HUES6 (cell line): ENCODE measurements around the gene ZXDC.

Experiments
- H3K27ac ChIP-seq: 2 replicates; pipeline ENCODE4 v1.7.0; 2013; ENCODE audit warnings: low read depth, mild to moderate bottlenecking, low read length, inconsistent platforms
- H3K27me3 ChIP-seq: 2 replicates; pipeline ENCODE4 v1.6.1; 2013; ENCODE audit warnings: low read length; ENCODE audit not compliant: control insufficient read depth, insufficient read depth
- H3K36me3 ChIP-seq: 2 replicates; pipeline ENCODE4 v1.6.1; 2013; ENCODE audit warnings: low read length; ENCODE audit not compliant: control insufficient read depth, insufficient read depth
- H3K4me1 ChIP-seq: 2 replicates; pipeline ENCODE4 v1.6.1; 2013; ENCODE audit warnings: low read length; ENCODE audit not compliant: control insufficient read depth, insufficient read depth
- H3K4me3 ChIP-seq: 2 replicates; pipeline ENCODE4 v1.5.1; 2013; ENCODE audit warnings: low read depth, low read length
- H3K9ac ChIP-seq: one replicate; pipeline ENCODE4 v1.6.1; 2013; ENCODE audit warnings: mild to moderate bottlenecking, low read length
- H3K9me3 ChIP-seq: 2 replicates; pipeline ENCODE4 v1.6.1; 2013; ENCODE audit warnings: low read depth, low read length; ENCODE audit not compliant: control insufficient read depth, insufficient read depth

ZXDC gene

DNA sequence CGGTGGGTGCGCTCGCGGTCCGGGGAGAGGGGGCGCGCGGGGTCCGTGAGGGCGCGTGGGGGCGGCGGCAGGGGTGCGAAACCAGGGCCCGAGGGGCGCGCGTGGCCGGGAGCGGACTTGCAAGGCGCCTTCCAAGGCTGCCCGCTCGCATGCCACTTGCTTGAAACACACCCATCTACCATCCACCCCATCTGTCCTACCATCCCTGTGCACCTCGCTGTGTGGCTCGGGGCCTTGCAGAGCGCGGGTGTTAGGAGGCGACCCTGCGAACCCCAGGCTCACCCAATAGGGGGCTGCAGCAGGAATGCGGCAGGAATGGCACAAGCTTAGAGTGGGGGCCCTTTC is 80.7 kb downstream of the ZXDC start:
- Histone ChIP-seq H3K36me3 (no peaks in the 10 kb centered on the region), H3K9ac (no peak overlapping the region), H3K27ac (no peak overlapping the region), H3K27me3 (peaks cover 40% of the 10 kb centered on the region), H3K4me3 (peak overlapping the region; percentile 20), H3K4me1 (peaks cover 4% of the 10 kb centered on the region; the same call in 1 of the 2 replicates), H3K9me3 (no peaks in the 10 kb centered on the region)

DNA sequence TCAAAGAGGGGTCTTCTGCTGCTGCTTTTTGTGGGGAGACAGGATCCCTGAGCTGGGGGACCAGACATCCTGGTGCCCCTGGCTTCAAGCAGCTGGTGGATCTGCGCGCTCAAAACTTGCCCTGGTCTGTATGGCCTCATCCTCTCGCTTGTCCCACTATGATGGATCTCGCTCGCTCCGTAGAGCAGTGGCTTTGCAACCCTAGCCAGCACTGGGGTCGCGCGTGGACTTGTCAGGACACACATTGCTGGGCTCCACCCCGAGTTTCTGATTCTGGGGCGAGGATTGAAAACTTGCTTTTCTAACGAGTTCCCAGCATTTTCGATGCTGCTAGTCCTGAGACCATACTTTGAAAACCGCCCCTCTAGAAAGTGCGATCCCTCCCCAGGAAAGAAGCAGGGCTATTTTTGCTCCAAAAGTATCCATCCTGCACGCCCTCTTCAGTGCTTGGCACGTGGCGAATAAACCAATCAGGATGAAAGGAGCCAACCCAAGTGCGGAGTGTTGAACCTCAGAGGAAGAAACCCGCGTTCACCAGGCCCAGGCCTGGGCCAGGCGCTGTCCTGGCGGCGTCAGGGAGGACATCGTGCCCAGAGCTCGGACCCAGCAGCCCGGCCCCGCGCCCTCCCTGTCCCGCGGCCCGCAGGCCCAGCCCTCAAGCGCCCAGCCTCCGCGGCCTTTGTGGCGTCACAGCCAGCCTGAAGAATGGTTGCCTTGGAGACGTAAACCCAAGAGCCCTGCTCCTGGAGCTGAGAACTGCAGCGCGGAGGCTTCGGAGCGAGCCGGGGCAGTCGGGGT is 81.3 kb downstream of the ZXDC start, which contains the start of gene CFAP100:
TSS of gene CFAP100 (plus strand) at position 731 of the 798 bp plus-strand sequence. CDS start 1,092 bp downstream, outside the sequence.
- peaks cover 7% of the 10 kb centered on the region for H3K4me1 ChIP-seq
- H3K4me3 ChIP-seq, result peak within 1 kb of the TSS; percentile 20
- H3K9me3 ChIP-seq, result no peaks in the 10 kb centered on the region
- H3K36me3 ChIP-seq, result no peaks in the 10 kb centered on the region
- no peak within 1 kb of the TSS for H3K9ac ChIP-seq
- H3K27ac ChIP-seq, result no peak within 1 kb of the TSS
- H3K27me3 ChIP-seq, result peaks cover 43% of the 10 kb centered on the region

DNA sequence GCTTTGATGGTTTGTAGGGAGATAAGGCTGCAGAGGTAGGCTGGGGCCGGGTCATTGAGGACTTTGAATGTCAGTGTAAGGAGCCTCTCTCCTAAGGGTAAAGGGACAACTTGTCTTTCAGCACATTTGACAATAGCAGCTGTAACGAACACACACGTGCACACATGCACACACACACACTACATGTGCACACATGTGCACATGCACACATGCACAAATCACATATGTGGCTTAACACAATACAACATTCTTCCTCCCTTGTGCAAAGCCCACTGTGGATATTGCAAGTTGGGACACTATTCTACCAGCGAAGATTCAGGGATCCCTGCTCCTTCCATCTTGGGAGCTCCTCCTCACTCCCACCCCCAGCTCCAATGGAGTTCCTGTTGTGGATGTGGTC is 82.1 kb downstream of the ZXDC start:
- H3K9me3 ChIP-seq, result no peaks in the 10 kb centered on the region
- no peak overlapping the region for H3K4me3 ChIP-seq
- peaks cover 44% of the 10 kb centered on the region for H3K27me3 ChIP-seq
- no peak overlapping the region for H3K9ac ChIP-seq
- H3K4me1 ChIP-seq, result peaks cover 8% of the 10 kb centered on the region
- H3K36me3 ChIP-seq, result no peaks in the 10 kb centered on the region
- H3K27ac ChIP-seq, result no peak overlapping the region

DNA sequence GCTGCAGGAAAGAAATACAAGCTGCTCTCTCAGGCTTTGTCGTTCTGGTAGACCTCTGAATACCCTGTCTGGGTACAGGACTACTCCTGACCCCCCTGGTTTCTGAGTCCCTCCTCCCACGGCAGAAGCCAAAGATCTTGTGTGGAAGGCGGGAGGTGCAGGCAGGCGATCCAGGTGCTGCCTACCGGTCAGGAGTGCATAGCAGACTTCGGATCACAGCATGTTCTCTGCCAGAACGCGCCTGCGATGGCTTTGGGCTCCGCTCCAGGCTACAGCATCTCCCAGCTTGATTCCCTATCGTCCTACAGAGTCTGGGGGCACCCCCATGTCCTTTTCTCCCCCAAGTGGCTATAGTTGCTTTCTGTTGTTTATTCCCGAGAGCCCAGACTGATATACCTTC is 83.4 kb downstream of the ZXDC start:
- Histone ChIP-seq H3K36me3 (no peaks in the 10 kb centered on the region), H3K4me1 (peaks cover 8% of the 10 kb centered on the region), H3K4me3 (no peak overlapping the region), H3K27ac (no peak overlapping the region), H3K9ac (no peak overlapping the region), H3K9me3 (no peaks in the 10 kb centered on the region), H3K27me3 (peaks cover 44% of the 10 kb centered on the region)

DNA sequence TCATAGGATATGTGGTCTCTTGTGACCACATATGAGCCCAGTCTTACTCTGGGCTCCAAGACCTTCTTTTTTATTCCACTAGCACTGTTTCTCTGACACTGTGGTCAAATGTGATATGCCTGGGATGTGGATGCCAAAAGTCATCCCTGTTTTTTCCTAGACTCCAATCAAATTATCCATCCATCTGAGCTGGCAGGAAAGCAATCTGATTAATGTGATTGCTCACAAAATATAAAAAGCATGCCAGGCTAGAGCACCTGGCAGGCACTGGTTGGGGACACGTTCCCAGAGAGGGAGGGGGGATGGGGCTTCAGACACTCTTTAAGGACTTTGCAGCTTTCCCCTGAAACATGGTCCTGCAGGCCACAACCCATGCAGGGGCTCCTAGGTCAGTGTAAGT is 84.1 kb downstream of the ZXDC start:
- no peaks in the 10 kb centered on the region for H3K36me3 ChIP-seq
- H3K4me1 ChIP-seq, result peaks cover 8% of the 10 kb centered on the region
- no peak overlapping the region for H3K9ac ChIP-seq
- H3K27ac ChIP-seq, result no peak overlapping the region
- H3K27me3 ChIP-seq, result peaks cover 44% of the 10 kb centered on the region
- no peaks in the 10 kb centered on the region for H3K9me3 ChIP-seq
- no peak overlapping the region for H3K4me3 ChIP-seq

DNA sequence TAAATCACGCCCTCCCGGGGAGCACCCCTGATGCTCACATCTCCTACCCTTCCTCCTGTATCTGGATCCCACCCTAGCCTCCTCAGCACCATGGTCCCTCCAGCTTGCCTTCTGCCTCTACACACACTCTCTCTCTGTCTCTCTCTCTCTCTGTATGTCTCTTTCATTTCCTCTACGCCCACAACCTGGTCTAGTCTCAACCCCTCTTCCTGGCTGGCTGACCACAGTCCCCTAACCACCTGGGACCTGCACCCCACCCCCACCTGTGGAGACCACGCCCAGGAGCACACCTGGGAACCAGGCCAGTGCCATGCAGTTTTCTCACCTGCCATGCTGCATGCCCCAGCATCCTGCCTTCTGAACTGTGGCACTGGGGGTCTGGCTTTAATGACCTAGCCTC is 84.9 kb downstream of the ZXDC start:
- Histone ChIP-seq H3K9ac (no peak overlapping the region), H3K9me3 (no peaks in the 10 kb centered on the region), H3K4me1 (peaks cover 8% of the 10 kb centered on the region), H3K27ac (no peak overlapping the region), H3K36me3 (no peaks in the 10 kb centered on the region), H3K27me3 (peaks cover 39% of the 10 kb centered on the region), H3K4me3 (no peak overlapping the region)

DNA sequence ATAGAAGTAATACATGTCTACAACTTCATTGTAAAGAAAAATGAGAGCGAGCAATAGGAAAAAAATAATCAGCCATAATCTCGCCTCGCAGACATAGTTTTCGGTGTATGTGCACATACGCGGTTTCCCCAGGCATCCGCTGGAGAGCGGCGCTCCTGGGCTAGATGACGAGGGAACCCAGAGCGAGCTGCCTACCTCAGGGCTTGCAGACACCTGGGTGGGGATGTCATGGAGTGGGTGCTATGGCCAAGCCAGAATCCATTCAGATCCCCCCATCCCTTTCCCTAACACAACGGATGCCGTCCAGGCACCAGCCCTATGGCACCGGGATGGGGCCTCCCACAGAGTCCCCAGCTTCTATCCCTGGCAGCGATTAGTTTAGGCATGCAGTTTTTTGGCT is 85.5 kb downstream of the ZXDC start:
- Histone ChIP-seq H3K9ac (no peak overlapping the region), H3K27ac (no peak overlapping the region), H3K36me3 (no peaks in the 10 kb centered on the region), H3K4me1 (peaks cover 8% of the 10 kb centered on the region), H3K27me3 (peaks cover 33% of the 10 kb centered on the region), H3K4me3 (no peak overlapping the region), H3K9me3 (no peaks in the 10 kb centered on the region)

DNA sequence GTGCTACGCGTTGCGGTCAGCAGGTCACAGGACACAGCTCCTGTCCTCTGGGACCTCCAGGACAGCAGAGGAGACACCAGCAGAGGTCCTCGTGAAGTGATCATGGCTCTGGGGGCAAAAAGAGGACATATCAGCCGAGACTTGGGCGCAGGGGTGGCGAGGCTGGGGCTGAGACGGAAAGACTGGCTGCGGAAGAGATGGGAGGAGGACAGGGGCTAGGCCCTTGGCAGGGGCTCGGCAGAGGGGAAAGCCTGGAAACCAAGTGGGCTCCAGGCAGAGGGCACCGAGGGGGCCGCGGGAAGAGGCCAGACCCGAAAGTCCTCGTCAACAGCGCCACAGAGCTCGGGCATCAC is 85.9 kb downstream of the ZXDC start:
- Histone ChIP-seq H3K36me3 (no peaks in the 10 kb centered on the region), H3K4me1 (peaks cover 8% of the 10 kb centered on the region), H3K27ac (no peak overlapping the region), H3K27me3 (peaks cover 30% of the 10 kb centered on the region), H3K9me3 (no peaks in the 10 kb centered on the region), H3K4me3 (peak overlapping the region; percentile 39; the same call in 1 of the 2 replicates), H3K9ac (no peak overlapping the region)

DNA sequence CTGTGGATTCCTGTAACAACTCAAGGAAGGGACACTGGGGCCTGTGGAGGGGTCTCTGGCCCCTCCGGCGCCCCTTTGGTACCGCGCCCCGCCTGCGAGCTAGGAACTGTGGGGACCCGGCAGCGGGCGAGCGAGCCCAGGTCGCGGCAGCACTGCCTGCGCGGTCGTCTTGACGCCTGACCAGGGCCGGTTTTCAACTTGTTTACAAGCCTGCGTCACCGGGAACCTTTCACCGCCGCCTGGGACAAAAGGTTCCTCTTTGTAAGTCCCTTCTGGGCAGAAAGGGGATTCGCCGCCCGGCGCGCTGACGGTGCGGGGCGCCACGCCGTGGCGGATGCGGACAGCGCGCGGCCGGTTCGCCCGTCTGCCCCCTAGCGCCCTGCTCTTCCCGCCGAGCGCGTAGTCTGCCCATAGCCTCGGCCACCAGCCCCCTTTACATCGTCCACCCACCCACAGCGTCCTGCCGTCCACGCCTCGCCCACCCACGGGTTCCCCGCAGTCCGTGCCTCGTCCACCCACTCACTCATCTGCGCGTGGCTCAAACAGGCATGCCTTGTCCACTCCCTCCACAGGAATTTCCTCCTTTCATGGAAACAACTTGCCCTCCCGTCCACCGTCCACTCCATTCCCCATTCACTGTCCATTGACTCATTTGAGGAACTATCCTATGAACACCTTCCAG is 86.4 kb downstream of the ZXDC start:
- H3K4me1 ChIP-seq, result peaks cover 5% of the 10 kb centered on the region
- H3K27me3 ChIP-seq, result peaks cover 25% of the 10 kb centered on the region
- no peaks in the 10 kb centered on the region for H3K36me3 ChIP-seq
- H3K9ac ChIP-seq, result no peak overlapping the region
- peak overlapping the region; percentile 39 for H3K4me3 ChIP-seq
- H3K27ac ChIP-seq, result no peak overlapping the region; the same call in 1 of the 2 replicates
- H3K9me3 ChIP-seq, result no peaks in the 10 kb centered on the region
